ENCODE data around the gene CC2D2A.

DNA sequence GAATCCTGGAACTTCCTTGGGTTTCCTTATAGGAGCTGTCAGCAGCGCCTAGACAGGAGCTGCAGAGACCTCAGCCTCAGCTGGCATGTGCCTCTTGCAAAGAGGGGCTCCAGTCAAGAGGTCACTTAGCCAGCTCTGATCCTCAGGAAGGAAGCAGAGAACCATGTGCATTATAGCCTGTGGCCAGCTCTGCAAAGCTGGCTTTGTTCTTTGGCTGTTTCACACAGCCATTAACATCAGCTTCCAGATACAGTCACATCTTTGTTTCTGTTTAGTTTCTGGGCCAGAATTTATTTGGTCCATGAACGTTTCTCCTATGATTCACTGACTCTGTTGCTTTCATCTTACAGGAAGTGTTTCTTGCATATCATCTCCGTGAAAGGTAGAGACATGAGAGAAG lies 92.4 kb downstream of the CC2D2A start:
- TF ChIP-seq POLR2A (IDR thresholded peaks at IDR 0.05; ENCODE audit: borderline replicate concordance, extremely low read depth, insufficient read depth, insufficient read length) (no peak), CTCF (IDR thresholded peaks at IDR 0.05 in 2 of 3, conservative IDR thresholded peaks at IDR 0.05 in 1 of 3; ENCODE audit: borderline replicate concordance in 1 of 3, insufficient read depth in 1 of 3, low read depth in 2 of 3, low read length in 2 of 3) (no peak), CEBPB (IDR thresholded peaks at IDR 0.05; ENCODE audit: low read depth) (no peak), ZBTB33 (IDR thresholded peaks at IDR 0.05; ENCODE audit: extremely low read depth, insufficient replicate concordance, low read length) (no peak), SIN3A (IDR thresholded peaks at IDR 0.05; ENCODE audit: low read depth) (no peak)
